IPS-11a (cell line): ENCODE results near the gene ZFAND6.

Experiments
- H3K4me3 ChIP-seq: one replicate; pipeline ENCODE4 v1.5.1; 2013; ENCODE audit warnings: low read depth, low read length, control low read depth

Gene ZFAND6

DNA sequence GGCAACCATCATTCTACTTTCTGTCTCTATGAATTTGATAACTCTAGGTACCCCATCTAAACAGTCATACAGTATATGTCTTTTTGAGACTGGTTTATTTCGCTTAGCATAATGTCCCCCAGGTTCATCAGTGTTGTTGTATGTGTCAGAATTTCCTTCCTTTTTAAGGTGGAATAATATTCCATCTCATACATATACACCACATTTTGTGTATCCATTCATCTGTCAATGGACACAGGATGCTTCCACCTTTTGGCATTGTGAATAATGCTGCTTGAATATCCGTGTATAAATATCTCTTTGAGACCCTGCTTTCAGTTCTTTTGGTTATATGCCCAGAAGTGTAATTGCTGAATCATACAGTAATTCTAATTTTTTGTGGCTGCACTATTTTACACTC lies 10.4 kb upstream of the ZFAND6 start:
- H3K4me3 ChIP-seq: no peak overlapping the region

DNA sequence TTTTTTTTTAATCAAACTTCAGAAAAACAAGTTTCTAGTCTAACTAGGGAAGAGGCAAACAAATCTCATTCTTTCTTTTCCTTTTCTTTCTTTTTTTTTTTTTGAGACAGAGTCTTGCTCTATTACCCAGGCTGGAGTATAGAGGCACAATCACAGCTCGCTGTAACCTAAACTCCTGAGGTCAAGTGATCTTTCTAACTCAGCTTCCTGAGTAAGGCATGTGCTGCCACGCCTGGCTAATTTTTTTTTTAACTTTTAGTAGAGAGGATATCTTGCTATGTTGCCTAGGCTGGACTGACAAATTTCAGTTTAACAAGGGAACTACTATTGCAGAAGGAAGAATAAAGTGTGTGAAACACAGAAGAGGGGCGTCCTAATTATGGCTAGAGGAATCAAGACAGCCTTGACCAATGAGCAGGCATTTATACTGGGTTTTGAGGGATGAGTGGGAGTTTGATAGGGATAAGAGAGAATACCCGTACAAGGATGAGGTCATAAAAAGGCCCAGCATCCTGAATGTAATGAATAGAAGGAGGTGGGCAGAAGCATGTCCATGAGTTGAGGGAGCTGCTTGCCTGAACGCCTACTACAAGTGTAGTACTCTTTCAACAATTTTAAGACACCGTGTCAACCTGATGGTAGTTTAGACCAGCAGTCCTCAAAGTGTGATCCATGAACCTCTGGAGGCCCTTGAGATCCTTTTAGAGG lies 6.7 kb upstream of the ZFAND6 start:
- H3K4me3 ChIP-seq: no peak overlapping the region

DNA sequence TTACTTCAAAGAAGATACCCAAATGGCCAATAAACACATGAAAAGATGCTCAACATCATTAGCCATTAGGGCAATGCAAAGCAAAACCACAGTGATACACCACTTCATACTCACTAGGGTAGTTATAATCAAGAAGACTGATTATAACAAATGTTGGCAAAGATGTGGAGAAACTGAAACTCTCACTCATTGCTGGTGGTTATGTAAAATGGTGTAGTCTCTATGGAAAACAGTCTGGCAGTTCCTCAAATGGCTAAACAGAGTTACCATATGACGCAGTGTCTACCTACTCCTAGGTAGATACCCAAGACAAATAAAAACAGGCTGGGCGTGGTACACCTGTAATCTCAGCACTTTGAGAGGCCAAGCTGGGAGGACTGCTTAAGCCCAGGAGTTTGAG lies 3.5 kb upstream of the ZFAND6 start:
- no peak overlapping the region for H3K4me3 ChIP-seq

DNA sequence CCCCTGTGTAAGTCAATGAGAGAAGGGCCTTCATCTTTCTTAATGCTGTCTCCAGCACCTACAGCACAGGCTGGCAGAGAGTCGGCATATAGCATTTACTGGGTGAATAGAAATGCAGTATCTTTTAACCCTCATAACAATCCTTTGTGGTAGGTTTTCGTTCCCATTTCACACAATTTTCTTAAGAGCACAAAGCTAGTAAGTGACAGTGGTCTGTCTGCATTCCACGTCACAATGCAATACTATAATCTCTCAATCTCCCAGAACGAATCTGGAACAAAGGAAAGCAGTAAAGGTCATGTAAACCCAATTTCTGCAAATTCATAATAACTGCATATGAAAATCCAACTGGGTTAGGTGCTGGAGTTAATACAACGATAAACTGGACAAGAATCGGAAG lies 1.4 kb upstream of the ZFAND6 start:
- no peak overlapping the region for H3K4me3 ChIP-seq

DNA sequence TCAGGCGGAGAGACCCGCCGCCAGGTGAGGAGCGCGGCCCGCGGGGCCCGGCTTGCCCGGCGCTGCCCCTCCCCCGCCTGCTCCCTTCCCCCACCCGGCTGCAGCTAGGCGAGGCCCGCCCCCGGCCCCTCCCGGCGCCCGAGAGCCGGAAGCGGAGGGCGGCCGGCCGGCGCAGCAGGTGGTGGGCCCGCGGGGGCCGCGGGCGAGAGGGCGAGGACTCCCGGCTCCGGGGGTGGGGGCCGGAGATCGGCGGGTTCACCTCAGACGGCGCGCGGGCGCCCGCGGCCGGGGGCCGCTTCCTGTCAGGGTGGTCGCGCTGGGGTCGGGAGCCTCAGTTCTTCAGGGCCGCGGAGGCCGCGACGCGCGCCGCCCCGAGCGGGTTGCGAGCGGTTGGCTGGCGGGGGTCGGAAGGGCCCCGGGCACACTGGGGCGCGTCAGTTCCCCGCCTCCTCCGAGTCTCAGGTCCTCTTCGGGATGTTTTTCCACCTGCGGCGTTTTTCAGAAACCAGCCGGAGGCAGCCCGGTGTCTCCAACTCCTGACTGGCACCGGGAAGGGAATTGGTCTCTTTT lies 395 bp downstream of the ZFAND6 start:
- H3K4me3 ChIP-seq: peak overlapping the region; percentile 83

DNA sequence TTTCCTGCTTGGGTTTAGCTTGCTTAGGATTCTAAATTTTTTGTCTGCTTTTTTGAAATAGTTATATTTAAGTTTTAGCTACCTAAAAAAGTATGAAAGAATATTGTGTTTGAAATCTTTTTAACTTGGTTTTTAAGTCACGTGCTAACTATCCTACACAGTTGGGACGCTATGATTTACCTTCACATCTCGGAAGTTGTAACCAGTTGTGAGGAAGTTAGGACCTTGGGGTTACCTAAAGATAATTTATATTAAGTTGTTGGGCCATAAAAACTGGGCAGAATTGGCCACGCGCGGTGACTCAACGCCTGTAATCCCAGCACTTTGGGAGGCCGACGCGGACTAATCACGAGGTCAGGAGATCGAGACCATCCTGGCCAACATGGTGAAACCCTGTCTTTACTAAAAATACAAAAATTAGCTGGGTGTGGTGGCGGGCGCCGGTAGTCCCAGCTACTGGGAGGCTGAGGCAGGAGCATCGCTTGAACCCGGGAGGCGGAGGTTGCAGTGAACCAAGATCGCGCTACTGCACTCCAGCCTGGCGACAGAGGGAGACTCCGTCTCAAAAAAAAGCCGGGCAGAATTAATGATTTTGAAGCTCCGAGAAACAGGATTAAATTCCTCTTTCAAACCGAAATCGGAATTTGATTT lies 1.0 kb downstream of the ZFAND6 start:
- peak overlapping the region; percentile 83 for H3K4me3 ChIP-seq

DNA sequence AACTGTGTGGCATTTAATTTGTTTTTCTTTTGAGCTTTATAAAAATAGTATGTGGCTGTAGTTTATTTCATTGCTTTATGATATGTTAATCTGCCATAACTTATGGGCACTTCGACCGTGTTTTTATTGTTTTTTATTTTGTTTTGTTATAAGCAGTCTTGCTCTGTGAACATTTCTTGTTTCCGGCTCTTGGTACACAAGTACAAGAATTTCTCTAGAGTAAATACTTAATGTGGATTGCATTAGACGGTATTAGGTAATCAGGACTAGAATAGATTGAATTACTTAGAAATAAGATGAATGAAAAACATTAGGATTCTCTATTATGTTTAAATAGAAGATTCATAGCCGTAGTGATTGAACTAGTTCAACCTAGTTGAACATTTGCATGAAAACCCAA lies 2.1 kb downstream of the ZFAND6 start:
- H3K4me3 ChIP-seq: peak overlapping the region; percentile 83

DNA sequence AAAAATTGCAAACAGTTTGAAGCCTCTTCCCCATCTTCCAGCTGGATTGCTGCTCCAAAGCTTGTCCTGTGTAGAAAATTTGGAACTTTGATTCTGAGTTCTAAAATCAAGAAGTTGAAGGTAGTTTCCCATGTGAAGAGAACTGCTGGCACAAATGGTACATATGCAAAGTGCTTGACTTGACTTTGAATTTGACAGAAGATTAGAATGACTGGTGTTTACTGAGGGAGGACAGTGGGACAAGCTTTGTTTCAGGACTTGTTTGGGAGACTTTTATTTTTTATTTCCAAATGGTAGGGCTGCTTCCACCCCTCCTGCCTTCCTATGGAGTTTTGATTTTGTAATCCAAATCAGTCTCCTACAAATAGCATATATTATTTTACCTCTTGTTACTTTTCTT lies 7.4 kb downstream of the ZFAND6 start:
- no peak overlapping the region for H3K4me3 ChIP-seq

DNA sequence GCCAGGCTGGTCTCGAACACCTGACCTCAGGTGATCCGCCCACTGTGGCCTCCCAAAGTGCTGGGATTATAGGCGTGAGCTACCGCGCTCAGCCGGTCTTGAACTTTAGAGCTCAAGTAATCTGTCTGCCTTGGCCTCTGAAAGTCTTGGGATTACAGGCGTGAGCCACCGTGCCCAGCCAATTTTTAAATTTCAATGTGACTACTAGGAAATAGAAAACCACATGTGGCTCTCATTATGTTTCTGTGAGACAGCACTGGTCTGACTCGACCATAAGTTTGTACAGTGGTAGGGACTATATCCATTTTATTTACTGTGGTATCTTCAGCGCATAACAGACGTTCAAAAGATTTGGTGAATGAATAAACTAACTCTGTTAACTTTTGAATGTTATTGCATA lies 9.1 kb downstream of the ZFAND6 start:
- no peak overlapping the region for H3K4me3 ChIP-seq

DNA sequence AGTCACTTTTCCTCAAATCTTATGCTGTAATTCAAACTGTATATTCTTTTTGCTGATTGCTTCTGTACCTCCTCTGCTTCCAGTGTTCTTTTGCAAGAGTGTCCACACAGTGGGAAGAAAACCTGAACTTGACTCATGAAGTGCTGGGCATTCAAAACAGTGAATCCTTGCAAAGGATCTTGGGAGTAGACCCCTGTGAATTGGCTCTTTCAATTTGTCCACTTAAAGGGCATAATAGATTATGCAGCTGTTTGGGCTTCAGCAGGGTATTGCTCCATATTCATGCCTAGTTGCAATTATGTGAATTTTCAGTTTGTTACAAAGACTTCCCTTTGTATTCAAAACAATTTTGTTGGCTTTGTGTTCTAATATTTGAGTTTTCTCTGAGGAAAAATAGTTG lies 11.4 kb downstream of the ZFAND6 start:
- no peak overlapping the region for H3K4me3 ChIP-seq

DNA sequence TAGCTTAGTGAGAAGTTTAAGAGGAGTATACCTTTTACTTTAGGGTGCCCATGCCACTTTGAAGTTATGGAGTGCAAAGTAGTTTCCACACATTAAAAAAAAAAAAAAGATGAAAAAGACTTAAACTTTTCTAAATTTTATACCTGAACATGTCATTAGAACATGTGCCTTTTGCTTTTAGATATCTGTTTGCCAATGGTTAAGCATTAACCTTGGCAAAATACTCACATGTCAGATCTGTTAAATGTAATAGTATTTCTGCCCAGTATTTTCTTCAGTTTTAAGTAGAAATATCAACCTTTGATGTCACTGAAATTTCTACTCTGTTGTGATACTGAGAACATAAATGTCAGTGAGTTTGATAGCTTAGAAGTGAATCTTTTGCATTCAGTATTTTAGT lies 12.2 kb downstream of the ZFAND6 start:
- no peak overlapping the region for H3K4me3 ChIP-seq

DNA sequence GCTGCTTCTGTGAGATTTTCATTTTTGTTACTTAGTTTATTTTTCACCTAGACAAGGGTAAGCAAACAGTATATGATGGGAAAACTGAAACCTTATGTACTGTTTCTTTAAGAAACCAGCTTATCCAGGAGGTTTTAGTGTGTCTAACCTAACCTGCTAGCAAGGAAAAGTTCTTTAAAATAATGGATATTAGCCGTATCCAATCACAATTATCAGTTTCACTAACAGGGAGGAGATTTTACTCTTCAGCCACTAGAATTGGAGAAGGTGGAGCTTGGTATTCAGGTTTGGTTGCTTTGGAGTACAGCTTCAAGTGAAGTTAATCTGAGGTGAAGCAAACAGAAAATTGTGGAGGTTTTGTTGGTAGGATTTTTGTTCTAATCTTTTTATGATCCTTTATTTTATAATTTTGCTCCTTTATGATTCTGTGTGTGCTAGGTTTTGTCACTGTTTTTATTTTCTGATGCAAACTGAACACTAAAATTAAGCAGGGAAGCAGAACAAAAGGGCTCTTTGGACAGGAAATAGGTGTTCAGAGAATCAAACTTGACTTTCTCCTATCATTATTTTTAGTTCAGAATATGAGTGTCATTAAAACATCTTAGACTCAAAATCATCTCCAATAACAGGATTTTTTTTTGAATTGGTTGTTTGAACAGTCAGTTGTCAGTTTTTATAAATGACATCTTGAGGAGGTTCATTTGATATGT lies 13.0 kb downstream of the ZFAND6 start:
- H3K4me3 ChIP-seq: peak overlapping the region; percentile 28

DNA sequence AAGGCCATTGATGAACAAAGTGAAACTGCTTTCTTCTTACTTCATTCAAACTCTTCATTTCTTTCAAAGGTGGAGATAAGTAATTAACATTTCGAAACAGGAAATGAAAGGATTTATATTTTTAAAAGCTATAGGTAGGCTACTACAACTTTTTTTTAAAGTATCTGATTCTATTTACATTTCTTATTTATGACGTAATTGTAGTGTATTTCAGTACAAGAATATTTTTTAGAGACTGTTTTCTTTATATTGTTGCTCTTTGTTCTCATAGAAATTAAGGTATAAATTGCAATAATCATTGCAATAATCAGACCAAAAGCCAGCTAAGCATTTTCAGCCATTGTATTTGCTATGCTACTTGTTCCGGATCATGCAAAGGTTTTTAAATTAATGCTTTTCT lies 13.7 kb downstream of the ZFAND6 start:
- no peak overlapping the region for H3K4me3 ChIP-seq

DNA sequence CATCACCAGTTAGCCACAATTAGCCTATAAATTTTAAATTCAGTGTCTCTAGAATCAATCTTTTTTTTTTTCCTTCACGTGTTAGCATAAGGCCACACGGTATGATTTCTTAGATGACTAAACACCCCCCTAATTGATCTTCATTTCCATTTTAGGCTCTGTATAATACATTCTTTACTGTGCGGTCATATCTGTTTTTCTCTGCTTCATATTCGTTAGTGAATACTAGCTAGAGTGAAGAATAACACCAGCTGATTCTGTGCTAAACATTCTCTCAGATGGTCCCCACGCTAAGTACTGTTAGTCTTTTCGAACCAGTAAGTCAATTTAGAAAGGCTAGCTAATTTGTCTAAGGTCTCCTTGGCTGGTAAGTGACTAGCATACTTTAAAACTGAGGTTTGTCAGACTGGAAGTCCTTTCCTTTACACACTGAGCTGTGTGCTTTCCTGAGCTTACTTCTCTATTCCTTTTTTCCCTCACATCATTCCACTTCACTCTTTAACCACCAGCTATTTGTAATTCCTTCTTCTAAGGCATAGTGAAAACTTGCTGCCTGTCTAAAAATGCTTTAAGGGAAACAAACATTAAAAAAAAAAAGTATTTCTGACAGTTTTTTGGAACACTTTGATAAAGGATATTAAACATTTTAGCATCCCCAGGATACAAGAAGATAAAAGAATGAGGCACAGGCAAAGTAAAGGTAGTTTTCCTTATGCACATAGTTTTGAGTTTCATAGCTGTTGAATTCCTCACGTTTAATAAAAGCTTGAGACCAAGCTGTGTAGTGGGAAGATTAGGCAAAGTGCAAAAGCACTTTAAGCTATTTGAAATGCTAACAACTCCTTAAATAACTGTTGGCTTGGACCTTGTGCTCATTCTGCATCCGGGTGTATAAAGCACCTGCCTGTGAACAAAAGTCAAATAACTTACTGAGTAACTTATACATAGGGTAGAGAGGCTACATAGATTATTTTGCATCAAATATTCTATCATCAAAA lies 17.1 kb downstream of the ZFAND6 start:
- no peak overlapping the region for H3K4me3 ChIP-seq

DNA sequence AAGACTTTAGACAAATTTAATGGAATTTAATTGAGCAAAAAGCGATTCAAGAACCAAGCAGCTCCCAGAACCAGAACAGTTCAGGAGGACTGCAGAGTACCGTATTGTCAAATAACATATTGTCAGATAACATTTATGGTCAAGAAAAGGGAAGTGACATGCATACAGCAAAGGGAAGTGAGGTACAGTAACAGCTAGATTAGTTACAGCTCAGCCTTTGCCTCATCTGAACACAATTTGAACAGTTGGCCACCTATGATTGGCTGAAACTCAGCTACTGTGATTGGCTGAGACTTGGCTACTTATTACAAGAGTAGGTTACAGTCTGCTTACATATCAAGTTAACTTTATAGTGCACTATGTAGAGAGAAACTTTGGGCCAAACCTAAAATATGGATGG lies 21.9 kb downstream of the ZFAND6 start:
- H3K4me3 ChIP-seq: no peak overlapping the region

DNA sequence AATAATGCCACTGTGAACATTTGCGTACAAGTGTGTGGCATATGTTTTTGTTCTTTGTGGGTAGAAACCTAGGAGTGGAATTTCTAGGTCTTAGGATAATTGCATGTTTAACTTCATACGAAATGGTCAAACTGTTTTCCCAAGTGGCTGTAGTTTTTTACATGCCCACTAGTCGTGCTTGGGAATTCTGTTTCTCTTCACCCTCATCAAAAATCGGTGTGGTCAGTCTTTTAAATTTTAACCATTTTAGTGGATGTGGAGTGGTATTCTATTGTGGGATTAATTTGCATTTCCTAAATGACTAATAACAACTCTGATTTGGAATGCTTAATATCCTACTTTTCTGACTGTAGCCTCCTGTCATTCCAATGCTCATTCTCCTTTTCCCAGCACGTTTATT lies 27.6 kb downstream of the ZFAND6 start:
- no peak overlapping the region for H3K4me3 ChIP-seq

DNA sequence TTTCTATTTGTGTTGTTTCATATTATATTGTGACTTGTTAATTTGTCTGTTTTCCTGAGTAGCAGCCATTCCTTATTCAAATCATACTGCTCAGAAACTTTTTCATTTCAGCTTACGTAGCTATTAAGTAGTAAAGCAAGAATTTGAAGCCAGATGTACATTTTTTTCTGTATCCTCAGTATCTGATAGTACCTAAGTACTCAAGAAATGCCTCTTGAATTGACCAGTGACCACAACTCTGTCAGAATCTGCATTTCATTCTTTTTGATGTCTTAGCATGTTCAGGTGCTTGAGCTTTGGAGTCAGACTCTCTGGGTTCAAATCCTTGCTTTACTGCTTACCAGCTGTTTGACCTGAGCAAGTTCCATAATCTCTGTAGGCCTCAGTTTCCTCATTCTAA lies 30.6 kb downstream of the ZFAND6 start:
- H3K4me3 ChIP-seq: no peak overlapping the region

DNA sequence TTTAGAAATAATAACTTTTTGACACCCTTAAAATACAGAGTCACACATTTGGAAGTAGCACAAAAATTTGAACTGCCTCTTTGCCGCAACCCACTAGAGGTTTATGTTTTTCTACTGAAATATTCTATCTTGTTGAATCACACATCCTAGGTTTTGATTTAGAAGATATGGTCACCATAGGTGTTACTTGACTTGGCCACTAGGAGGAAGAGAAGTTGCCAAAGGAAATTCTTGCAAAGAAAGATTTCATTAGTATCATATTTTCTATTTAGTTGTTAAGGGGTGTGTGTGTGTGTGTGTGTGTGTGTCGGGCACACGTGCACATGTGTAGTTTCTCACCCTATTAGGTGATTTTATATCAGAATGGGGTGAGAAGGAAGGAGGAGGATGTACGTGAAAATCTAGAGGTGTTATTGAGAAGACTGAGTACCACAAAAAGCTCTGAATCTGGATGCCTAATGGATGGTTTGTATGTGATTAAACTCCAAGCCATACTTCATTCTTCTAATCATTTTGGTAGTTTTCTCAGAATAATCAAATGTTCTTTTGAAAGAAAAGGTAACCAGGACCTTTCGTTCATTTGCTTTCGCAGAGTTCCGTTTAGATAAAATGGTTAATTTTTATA lies 31.5 kb downstream of the ZFAND6 start:
- H3K4me3 ChIP-seq: no peak overlapping the region

DNA sequence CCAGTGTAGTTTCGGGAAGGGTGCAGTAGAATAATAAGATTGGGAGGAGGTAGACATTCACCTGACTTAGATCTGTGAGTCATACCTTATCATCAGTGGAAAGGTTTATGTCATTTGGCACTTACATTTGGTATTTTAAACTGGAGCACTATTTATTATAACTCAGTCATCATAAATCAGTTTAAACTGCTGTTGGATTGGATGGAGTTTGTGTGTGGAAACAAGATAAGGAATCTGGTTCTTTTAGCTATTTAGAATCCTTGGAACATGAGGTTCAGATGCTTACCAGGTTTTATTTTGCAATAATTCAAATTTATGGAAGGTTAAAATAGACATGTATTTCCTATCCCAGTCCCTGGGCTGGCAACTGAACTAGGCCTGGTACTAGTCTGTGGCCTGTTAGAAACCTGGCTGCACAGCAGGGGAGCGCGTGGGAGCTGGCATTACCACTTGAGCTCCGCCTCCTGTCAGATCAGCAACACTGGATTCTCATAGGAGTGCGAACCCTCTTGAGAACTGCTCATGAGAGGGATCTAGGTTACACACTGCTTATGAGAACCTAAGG lies 34.5 kb downstream of the ZFAND6 start:
- H3K4me3 ChIP-seq: no peak overlapping the region

DNA sequence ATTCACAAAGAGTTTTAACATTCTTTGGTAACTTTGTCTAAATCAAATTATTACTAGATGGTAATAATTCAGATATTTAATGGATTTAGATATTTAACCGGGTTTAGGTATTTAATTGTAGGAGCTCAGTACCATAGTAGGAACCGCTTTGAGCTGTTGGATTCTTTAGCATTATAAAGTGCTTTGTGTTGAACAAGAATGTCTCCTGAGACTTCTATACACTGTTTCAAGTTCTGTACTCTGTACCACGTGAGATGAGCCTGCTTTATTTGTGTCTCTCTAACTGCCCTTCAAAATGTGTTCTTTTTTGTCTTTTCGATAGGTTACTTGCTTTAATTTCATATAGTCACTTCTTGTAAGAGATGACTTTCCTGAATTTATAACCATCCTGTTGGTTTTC lies 36.0 kb downstream of the ZFAND6 start:
- H3K4me3 ChIP-seq: no peak overlapping the region
